Smooth muscle cell (in vitro differentiated cells): Measurements from ENCODE around the gene CHRNA5. TPM values are rescaled to one million over a fixed set of nuclear protein-coding genes. Genes with fewer than 3 reads are reported as not detected.
"Not testable (repeated sequence)": the region's sequence is repeated elsewhere in the genome, so short reads cannot be mapped to it uniquely, and the experiment has no call there.

Source experiments
- DNase-seq: peaks from one replicate; lab custom pipeline; 2025; ENCODE audit not compliant: unreplicated experiment; lab: John Stamatoyannopoulos, UW
- H2AFZ ChIP-seq: fragments of 200-600 bp; sonication (generic); 2 replicates; pipeline ENCODE4 v1.6.0; 2016; ENCODE audit warnings: antibody characterized with exemption, low read depth, mild to moderate bottlenecking
- H3F3A ChIP-seq: fragments of 200-600 bp; sonication (generic); 2 replicates; pipeline ENCODE4 v1.6.0; 2017; ENCODE audit warnings: antibody characterized with exemption, low read depth
- H3K27ac ChIP-seq: fragments of 200-600 bp; sonication (generic); 2 replicates; pipeline ENCODE4 v1.5.1; 2016; ENCODE audit warnings: low read depth, mild to moderate bottlenecking
- H3K27me3 ChIP-seq: fragments of 200-600 bp; sonication (generic); 2 replicates; pipeline ENCODE4 v1.6.1; 2016; ENCODE audit warnings: low read depth, mild to moderate bottlenecking
- H3K36me3 ChIP-seq: fragments of 200-600 bp; sonication (generic); 2 replicates; pipeline ENCODE4 v1.5.1; 2016; ENCODE audit warnings: low read depth
- H3K4me1 ChIP-seq: fragments of 200-600 bp; sonication (generic); 2 replicates; pipeline ENCODE4 v1.5.1; 2016; ENCODE audit warnings: low read depth
- H3K4me2 ChIP-seq: fragments of 200-600 bp; sonication (generic); 2 replicates; pipeline ENCODE4 v1.6.0; 2016; ENCODE audit warnings: mild to moderate bottlenecking
- H3K4me3 ChIP-seq: fragments of 200-600 bp; sonication (generic); 2 replicates; pipeline ENCODE4 v1.5.1; 2016; ENCODE audit warnings: mild to moderate bottlenecking
- H3K79me2 ChIP-seq: fragments of 200-600 bp; sonication (generic); 2 replicates; pipeline ENCODE4 v1.6.0; 2016; ENCODE audit warnings: low read depth, mild to moderate bottlenecking
- H3K9ac ChIP-seq: fragments of 200-600 bp; sonication (generic); 2 replicates; pipeline ENCODE4 v1.6.0; 2016; ENCODE audit warnings: low read depth
- H3K9me3 ChIP-seq: fragments of 200-600 bp; sonication (generic); replicated peaks from 2 replicates; pipeline ENCODE4 v1.5.1; 2016; ENCODE audit warnings: low read depth
- H4K20me1 ChIP-seq: fragments of 200-600 bp; sonication (generic); 2 replicates; pipeline ENCODE4 v1.6.0; 2016; ENCODE audit warnings: low read depth
- WGBS: methylation state at CpG from one replicate; pipeline ENCODE4 v1.1.7; 2016; ENCODE audit warnings: low lambda C conversion rate; 5-methylcytosine and 5-hydroxymethylcytosine counted together
- polyA plus RNA-seq: library from polyadenylated mRNA; unstranded; fragments of >200 nt; fragmentation: Nextera tagmentation; extraction: Ambion mirVana; gene quantifications from 2 replicates; pipeline ENCODE4 v1.2.1, GENCODE V29; 2016
- total RNA-seq: library from RNA; depleted of rRNA; stranded (reverse); fragments of >200 nt; gene quantifications from 2 replicates; pipeline ENCODE4 v1.2.3, GENCODE V29; 2014
- TF ChIP-seq, protein P1 (sequence below): fragments of 200-600 bp; sonication (generic); IDR thresholded peaks from 2 replicates; pipeline ENCODE4 v1.5.1; 2017; ENCODE audit warnings: borderline replicate concordance, mild to moderate bottlenecking, antibody characterized with exemption; ENCODE audit not compliant: insufficient read depth, poor library complexity, severe bottlenecking

Gene CHRNA5
- total and polyA plus RNA-seq, 2 experiments from 2014 or later = 0.85 to 2.4 TPM

DNA sequence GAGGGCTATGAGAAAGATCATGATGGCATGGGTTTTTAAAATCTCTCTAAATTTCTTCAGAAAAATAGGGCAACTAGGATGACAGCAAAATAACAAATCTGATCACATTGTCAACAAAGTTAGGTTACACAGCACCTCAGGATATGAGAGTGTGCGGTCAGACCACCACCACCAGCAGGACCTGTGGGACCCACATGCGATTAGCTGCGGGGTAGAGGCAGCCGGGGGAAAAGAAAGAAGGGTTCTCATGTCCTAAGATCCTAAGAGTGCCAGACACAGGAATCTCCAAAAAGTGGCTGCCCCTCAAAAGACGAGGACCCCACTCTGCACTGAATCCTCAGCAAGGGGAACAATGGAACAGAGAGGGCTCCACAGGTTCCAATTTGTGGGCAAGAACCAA is 39.9 kb downstream of the CHRNA5 start:
- Histone ChIP-seq H3K27ac (no peak overlapping the region), H3K36me3 (no peaks in the 10 kb centered on the region), H3K4me1 (no peaks in the 10 kb centered on the region), H2AFZ (no peak overlapping the region), H3F3A (no peaks in the 10 kb centered on the region), H3K4me3 (no peak overlapping the region), H3K27me3 (no peaks in the 10 kb centered on the region), H3K9ac (no peak overlapping the region), H3K79me2 (no peaks in the 10 kb centered on the region), H3K9me3 (no peaks in the 10 kb centered on the region), H3K4me2 (no peak overlapping the region), H4K20me1 (no peaks in the 10 kb centered on the region)
- TF ChIP-seq, protein P1, sequence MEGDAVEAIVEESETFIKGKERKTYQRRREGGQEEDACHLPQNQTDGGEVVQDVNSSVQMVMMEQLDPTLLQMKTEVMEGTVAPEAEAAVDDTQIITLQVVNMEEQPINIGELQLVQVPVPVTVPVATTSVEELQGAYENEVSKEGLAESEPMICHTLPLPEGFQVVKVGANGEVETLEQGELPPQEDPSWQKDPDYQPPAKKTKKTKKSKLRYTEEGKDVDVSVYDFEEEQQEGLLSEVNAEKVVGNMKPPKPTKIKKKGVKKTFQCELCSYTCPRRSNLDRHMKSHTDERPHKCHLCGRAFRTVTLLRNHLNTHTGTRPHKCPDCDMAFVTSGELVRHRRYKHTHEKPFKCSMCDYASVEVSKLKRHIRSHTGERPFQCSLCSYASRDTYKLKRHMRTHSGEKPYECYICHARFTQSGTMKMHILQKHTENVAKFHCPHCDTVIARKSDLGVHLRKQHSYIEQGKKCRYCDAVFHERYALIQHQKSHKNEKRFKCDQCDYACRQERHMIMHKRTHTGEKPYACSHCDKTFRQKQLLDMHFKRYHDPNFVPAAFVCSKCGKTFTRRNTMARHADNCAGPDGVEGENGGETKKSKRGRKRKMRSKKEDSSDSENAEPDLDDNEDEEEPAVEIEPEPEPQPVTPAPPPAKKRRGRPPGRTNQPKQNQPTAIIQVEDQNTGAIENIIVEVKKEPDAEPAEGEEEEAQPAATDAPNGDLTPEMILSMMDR = no peak
- no peak for DNase-seq
- 95% methylated on average over 5 of the region's 5 CpGs for WGBS

DNA sequence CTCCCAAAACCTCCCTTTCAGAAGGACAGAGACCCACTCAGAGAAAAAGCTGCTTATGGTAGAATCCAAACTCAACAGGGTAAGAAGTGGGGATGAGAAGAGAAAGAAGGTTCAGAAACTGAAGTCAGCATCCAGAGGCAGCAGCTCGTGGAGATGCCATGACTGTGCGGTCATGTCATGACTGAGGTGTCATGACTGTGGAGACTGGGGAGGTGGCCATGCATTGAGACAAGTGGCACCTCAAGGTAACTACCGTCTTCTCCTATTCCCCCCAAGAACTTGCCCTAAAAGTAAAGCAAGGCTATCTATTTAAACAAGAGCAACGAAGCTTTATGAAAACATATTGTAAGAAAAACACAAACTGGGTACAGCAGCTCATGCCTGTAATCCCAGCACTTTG is 40.4 kb downstream of the CHRNA5 start:
- TF ChIP-seq, protein P1 = no peak
- DNase-seq = no peak

DNA sequence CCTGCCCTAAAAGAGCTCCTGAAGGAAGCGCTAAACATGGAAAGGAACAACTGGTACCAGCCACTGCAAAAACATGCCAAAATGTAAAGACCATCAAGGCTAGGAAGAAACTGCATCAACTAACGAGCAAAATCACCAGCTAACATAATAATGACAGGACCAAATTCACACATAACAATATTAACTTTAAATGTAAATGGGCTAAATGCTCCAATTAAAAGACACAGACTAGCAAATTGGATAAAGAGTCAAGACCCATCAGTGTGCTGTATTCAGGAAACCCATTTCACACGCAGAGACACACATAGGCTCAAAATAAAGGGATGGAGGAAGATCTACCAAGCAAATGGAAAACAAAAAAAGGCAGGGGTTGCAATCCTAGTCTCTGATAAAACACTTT is 44.2 kb downstream of the CHRNA5 start:
- not testable (repeated sequence) for H2AFZ ChIP-seq, H3K27ac ChIP-seq, H3K79me2 ChIP-seq, H3K9me3 ChIP-seq, DNase-seq, H3K4me1 ChIP-seq, H3K4me3 ChIP-seq, H3K27me3 ChIP-seq, H3K4me2 ChIP-seq, H3F3A ChIP-seq, H3K36me3 ChIP-seq, H4K20me1 ChIP-seq, H3K9ac ChIP-seq
- 86% methylated on average over 3 of the region's 3 CpGs for WGBS

More for the DNA sequence above, 40.4 kb downstream of the CHRNA5 start:
- H3K27me3 ChIP-seq = no peaks in the 10 kb centered on the region
- no peaks in the 10 kb centered on the region for H3K4me1 ChIP-seq
- no peaks in the 10 kb centered on the region for H3K9me3 ChIP-seq
- no peak overlapping the region for H3K4me3 ChIP-seq
- no peaks in the 10 kb centered on the region for H3F3A ChIP-seq
- no peak overlapping the region for H3K9ac ChIP-seq
- WGBS = 94% methylated on average over 4 of the region's 4 CpGs
- no peaks in the 10 kb centered on the region for H3K36me3 ChIP-seq
- H3K27ac ChIP-seq = no peak overlapping the region
- H3K4me2 ChIP-seq = no peak overlapping the region
- H2AFZ ChIP-seq = no peak overlapping the region
- no peaks in the 10 kb centered on the region for H4K20me1 ChIP-seq
- no peaks in the 10 kb centered on the region for H3K79me2 ChIP-seq

DNA sequence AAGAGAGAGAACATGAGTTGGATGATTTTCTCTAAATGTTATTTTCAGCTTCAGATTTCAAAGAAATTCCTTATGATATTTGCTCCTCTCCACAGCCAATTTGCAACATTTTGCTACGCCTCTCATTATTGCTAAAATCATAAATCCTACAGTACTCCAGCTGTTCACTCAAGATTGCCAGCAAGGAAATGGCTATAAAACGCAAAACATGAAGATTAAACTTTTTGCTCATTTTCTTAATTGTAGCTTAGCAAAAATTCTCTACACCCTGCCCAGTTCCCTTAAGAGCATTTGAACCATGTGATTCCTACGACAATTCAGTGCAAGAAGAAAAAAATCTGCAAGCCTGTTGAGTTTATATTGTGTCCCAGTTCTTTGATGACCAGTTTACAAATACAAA is 48.7 kb downstream of the CHRNA5 start:
- H3K4me3 ChIP-seq = no peak overlapping the region
- no peaks in the 10 kb centered on the region for H3K36me3 ChIP-seq
- H3K79me2 ChIP-seq = no peaks in the 10 kb centered on the region
- H3K27ac ChIP-seq = no peak overlapping the region
- TF ChIP-seq, protein P1 = no peak
- H3K4me1 ChIP-seq = no peaks in the 10 kb centered on the region
- H2AFZ ChIP-seq = no peak overlapping the region
- H3K9ac ChIP-seq = no peak overlapping the region
- no peaks in the 10 kb centered on the region for H3F3A ChIP-seq
- no peaks in the 10 kb centered on the region for H4K20me1 ChIP-seq
- no peak overlapping the region for H3K4me2 ChIP-seq
- WGBS = 92% methylated on average over 3 of the region's 3 CpGs
- peaks cover 5% of the 10 kb centered on the region for H3K27me3 ChIP-seq
- H3K9me3 ChIP-seq = no peaks in the 10 kb centered on the region
- DNase-seq = no peak
